GM21526 (cell line): Measurements from ENCODE around the gene SRPX2.
"Not testable (repeated sequence)": the region's sequence is repeated elsewhere in the genome, so short reads cannot be mapped to it uniquely, and the experiment has no call there.

Experiments
- ATAC-seq: cut with Tn5 transposase; IDR thresholded peaks from one replicate; pipeline ENCODE4 v1.9.1; 2021; ENCODE audit warnings: moderate library complexity; ENCODE audit not compliant: unreplicated experiment, low FRiP score

Gene SRPX2

GRCh38 chrX:100695991-100696390, 52.0 kb downstream of the SRPX2 start:
- no peak for ATAC-seq

DNA sequence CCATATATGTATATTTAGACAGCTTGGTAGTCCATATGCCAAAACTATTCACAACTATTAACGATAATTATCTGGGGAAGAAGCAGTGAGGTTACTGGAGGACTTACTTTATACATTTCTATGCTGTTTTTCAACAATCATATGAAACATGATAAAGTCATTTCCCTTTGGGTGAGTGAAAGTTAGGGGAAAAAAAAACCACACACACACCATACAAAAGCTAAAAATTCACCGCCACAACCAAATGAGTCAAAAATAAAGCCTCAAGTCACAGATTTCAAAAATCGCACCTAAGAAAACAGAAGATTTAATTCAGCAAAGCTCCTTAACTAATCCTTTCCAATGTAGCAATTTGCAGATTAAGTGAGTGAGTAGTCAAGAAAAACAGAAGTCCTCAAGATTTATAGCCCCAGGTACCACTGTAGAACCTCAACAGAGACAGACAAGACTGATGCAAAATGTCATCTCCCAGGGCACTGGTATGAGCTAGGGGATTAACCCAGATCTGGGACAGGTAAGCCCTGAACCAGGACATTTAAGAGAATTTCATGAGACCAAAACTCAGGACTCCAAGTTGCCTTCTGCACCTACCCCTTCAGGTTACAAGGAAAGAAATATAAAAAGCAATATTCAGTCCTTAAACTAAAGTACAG, 52.8 kb downstream of the SRPX2 start:
- ATAC-seq, result no peak

- no peak for ATAC-seq
These were observed 54.6 kb downstream of the SRPX2 start for GRCh38 chrX:100698551-100698950.

GRCh38 chrX:100700809-100701208, 56.8 kb downstream of the SRPX2 start:
- ATAC-seq, result no peak

DNA sequence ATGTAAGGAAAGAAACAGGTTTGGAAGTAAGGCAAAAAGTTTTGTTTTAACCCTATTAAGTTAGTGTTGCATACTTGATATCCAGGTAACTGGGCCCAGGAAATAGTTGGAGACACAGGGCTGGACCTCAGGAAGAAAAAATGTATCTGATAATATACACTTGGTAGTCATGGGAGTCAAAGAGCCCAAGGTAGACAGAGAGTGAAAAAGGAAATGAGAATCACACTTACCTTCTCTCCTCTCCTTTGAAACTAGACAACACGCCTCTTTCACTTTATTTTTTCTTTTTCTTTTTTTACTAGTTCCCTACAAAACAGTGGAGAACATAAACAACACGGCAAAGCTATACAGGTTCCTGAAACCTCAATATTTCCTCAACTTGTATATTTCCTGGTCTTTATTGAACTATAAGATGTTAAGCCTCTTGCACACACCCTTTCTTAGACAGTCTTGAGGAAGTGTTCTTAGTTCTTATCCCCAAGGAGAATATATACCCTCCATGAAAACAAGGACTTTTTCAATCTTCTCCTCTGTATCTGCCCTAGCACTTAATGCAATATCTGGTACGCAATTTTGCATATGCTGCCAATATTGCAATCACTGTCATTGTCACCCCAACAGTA, 60.7 kb downstream of the SRPX2 start:
- ATAC-seq, result no peak

DNA sequence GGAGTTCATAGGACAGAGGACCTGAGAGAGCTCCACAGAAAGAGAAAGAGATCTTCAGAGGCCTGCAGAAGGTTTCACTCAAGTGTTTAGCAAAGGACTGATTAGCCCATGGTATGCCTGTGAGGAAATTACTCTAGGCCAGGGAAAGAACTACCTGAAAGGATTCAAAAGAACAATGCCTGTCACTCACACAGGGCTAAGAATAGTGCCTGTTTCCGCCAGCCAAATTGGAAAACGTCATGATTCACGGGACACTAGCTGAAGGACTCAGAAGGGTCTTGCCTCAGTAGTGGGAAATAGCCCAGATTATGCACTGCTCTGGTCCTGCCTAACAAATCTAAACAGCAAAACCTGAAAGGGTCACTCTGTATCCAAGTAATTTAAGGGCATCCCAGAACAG, 66.8 kb downstream of the SRPX2 start:
- ATAC-seq, result no peak

DNA sequence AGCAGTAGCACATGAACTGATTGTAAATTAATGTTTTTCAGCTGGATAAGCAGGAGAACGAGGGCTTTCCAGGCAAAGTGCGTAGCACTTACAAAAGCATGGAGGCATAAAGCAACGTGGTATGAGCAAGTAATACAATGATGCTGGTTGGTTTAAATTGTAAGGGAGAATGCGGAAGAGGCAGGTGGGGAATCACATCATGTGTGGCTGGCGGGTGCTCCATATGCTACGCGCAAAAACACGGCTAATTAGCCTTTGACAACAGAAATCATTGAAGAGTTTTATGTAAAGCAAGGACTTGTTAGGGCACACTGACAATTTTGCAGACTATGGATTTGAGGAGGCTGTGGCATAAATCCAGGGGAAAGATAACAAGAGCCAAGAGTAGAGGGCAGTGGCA, 73.4 kb downstream of the SRPX2 start:
- no peak for ATAC-seq

DNA sequence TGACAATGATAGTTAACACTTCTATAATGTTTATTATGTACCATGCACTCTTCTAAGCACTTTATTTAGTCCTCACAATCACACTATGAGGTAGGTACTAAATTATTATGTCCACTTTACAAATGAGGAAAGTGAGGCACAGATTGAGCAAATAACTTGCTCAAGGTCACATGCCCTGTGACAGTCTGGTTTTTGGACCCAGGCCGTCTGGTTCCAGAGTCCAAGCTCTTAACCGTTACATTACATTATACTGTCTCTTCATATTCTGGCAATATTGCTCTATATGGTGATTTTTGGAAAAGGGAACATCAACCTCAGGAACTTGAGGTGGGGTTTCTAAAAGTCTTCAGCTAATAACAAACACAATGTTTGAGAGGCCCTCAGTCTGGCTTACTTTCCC, 75.1 kb downstream of the SRPX2 start:
- no peak for ATAC-seq

GRCh38 chrX:100720301-100720700, 76.3 kb downstream of the SRPX2 start:
- ATAC-seq, result no peak

GRCh38 chrX:100721328-100721727, 77.3 kb downstream of the SRPX2 start:
- ATAC-seq, result no peak

DNA sequence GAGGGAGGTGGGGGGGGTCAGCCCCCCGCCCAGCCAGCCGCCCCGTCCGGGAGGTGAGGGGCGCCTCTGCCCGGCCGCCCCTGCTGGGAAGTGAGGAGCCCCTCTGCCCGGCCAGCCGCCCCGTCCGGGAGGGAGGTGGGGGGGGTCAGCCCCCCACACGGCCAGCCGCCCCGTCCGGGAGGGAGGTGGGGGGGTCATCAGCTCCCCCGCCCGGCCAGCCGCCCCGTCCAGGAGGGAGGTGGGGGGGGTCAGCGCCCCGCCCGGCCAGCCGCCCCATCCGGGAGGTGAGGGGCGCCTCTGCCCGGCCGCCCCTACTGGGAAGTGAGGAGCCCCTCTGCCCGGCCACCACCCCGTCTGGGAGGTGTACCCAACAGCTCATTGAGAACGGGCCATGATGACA, 80.0 kb downstream of the SRPX2 start:
- ATAC-seq, result not testable (repeated sequence)
